NB4 (cell line): ENCODE results near the gene ADGRL3.

Experiments
- DNase-seq: peaks from one replicate; pipeline ENCODE4 v3.0.0; 2010; ENCODE audit warnings: low read depth
- H3K4me3 ChIP-seq: one replicate; pipeline ENCODE4 v1.5.1; 2011; ENCODE audit warnings: mild to moderate bottlenecking, low read depth, low read length, moderate library complexity
- MYC ChIP-seq: IDR thresholded peaks from 2 replicates; pipeline ENCODE4 v1.6.1; 2011; ENCODE audit warnings: low read depth, low read length
- POLR2A ChIP-seq: IDR thresholded peaks from 2 replicates; pipeline ENCODE4 v1.6.1; 2011; ENCODE audit warnings: mild to moderate bottlenecking; ENCODE audit not compliant: insufficient read length; ENCODE audit errors: extremely low read depth
- TF ChIP-seq, protein P1 (sequence below): IDR thresholded peaks from 2 replicates; pipeline ENCODE4 v1.6.1; 2011; ENCODE audit warnings: low read depth, low read length
- TF ChIP-seq, protein P2 (sequence below): IDR thresholded peaks from one replicate; pipeline ENCODE4 v1.5.1; 2012; ENCODE audit warnings: low read depth, low read length

The ADGRL3 gene

DNA sequence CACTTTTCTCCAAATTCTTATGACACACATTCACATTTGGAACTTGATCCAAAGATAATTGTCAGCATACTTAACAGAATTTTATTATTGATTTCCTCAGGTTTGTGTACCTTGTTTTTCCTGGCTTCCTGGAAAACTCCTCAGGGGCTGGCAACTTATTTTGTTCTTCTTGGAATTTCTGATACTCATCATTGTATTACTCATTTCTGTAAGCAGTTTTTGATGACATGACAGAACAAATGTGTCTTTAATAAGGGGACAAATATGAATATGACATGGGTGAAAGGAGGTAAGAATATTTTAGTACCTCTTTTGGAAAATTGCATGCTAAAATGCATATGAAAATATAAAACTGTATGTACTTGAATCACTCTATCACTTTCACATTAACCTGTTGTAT is 237.8 kb downstream of the ADGRL3 start:
- DNase-seq: no peak
- TF ChIP-seq, protein P1, sequence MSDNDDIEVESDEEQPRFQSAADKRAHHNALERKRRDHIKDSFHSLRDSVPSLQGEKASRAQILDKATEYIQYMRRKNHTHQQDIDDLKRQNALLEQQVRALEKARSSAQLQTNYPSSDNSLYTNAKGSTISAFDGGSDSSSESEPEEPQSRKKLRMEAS: no peak
- no peak for TF ChIP-seq POLR2A
- no peak overlapping the region for H3K4me3 ChIP-seq

- H3K4me3 ChIP-seq: no peak overlapping the region
- DNase-seq: no peak
- TF ChIP-seq, protein P2, sequence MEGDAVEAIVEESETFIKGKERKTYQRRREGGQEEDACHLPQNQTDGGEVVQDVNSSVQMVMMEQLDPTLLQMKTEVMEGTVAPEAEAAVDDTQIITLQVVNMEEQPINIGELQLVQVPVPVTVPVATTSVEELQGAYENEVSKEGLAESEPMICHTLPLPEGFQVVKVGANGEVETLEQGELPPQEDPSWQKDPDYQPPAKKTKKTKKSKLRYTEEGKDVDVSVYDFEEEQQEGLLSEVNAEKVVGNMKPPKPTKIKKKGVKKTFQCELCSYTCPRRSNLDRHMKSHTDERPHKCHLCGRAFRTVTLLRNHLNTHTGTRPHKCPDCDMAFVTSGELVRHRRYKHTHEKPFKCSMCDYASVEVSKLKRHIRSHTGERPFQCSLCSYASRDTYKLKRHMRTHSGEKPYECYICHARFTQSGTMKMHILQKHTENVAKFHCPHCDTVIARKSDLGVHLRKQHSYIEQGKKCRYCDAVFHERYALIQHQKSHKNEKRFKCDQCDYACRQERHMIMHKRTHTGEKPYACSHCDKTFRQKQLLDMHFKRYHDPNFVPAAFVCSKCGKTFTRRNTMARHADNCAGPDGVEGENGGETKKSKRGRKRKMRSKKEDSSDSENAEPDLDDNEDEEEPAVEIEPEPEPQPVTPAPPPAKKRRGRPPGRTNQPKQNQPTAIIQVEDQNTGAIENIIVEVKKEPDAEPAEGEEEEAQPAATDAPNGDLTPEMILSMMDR: no peak
- no peak for TF ChIP-seq MYC
- TF ChIP-seq, protein P1: no peak
Measured at GRCh38 chr4:61440321-61440720, 240.2 kb downstream of the ADGRL3 start.

GRCh38 chr4:61442936-61443335 is 242.8 kb downstream of the ADGRL3 start:
- DNase-seq: no peak
- TF ChIP-seq MYC (no peak), POLR2A (no peak)
- TF ChIP-seq, protein P2: no peak
- TF ChIP-seq, protein P1: no peak
- H3K4me3 ChIP-seq: no peak overlapping the region

- no peak for DNase-seq
Measured at GRCh38 chr4:61443813-61444510, 243.8 kb downstream of the ADGRL3 start.

GRCh38 chr4:61445374-61446063 is 245.4 kb downstream of the ADGRL3 start:
- H3K4me3 ChIP-seq: no peak overlapping the region
- no peak for TF ChIP-seq MYC
- TF ChIP-seq, protein P2: no peak
- TF ChIP-seq, protein P1: no peak
- no peak for TF ChIP-seq POLR2A
- no peak for DNase-seq

More at GRCh38 chr4:61443813-61444510, 243.8 kb downstream of the ADGRL3 start:
- H3K4me3 ChIP-seq: no peak overlapping the region
- no peak for TF ChIP-seq MYC
- TF ChIP-seq, protein P1: no peak
- TF ChIP-seq, protein P2: no peak
- TF ChIP-seq POLR2A: no peak

- TF ChIP-seq POLR2A (no peak), MYC (no peak)
- TF ChIP-seq, protein P2: no peak
- TF ChIP-seq, protein P1: no peak
- no peak overlapping the region for H3K4me3 ChIP-seq
- no peak for DNase-seq
Measured at GRCh38 chr4:61446941-61447340, 246.8 kb downstream of the ADGRL3 start.
